HL-60 (cell line): Measurements from ENCODE around the gene GCNT2.

ENCODE experiments used
- DNase-seq, 2 experiments: peaks; one replicate each; pipeline ENCODE4 v3.0.0-alpha.2; 2010 to 2020; ENCODE audit warnings: low read depth in 1 of 2, low spot score in 1 of 2
- H3K27ac ChIP-seq: fragments of 250-450 bp; sonication (Bioruptor Pico); replicated peaks from 2 replicates; pipeline ENCODE4 v1.5.1; 2020; ENCODE audit warnings: mild to moderate bottlenecking, moderate library complexity
- H3K27me3 ChIP-seq: fragments of 250-450 bp; sonication (Bioruptor Pico); 2 replicates; pipeline ENCODE4 v1.5.1; 2021; ENCODE audit warnings: mild to moderate bottlenecking, moderate library complexity; ENCODE audit not compliant: insufficient read depth, poor library complexity, severe bottlenecking
- H3K4me3 ChIP-seq: replicated peaks from 2 replicates; pipeline ENCODE4 v1.5.1; 2011; ENCODE audit warnings: mild to moderate bottlenecking, control low read depth, low read length; ENCODE audit not compliant: insufficient read depth
- GABPA ChIP-seq: IDR thresholded peaks from 2 replicates; pipeline ENCODE4 v1.6.1; 2012; ENCODE audit warnings: low read depth
- POLR2AphosphoS5 ChIP-seq: IDR thresholded peaks from 2 replicates; pipeline ENCODE4 v1.6.1; 2012; ENCODE audit warnings: low read depth
- SPI1 ChIP-seq: IDR thresholded peaks from 2 replicates; pipeline ENCODE4 v1.6.1; 2012; ENCODE audit warnings: low read depth, mild to moderate bottlenecking, borderline replicate concordance
- TF ChIP-seq, protein P1 (sequence below): IDR thresholded peaks from one replicate; pipeline ENCODE4 v1.5.1; 2011; ENCODE audit warnings: low read length, control low read depth, inconsistent platforms; ENCODE audit not compliant: insufficient read depth
- TF ChIP-seq, protein P2 (sequence below): IDR thresholded peaks from 2 replicates; pipeline ENCODE4 v1.6.1; 2012; ENCODE audit warnings: low read depth; ENCODE audit not compliant: insufficient replicate concordance

Gene GCNT2

DNA sequence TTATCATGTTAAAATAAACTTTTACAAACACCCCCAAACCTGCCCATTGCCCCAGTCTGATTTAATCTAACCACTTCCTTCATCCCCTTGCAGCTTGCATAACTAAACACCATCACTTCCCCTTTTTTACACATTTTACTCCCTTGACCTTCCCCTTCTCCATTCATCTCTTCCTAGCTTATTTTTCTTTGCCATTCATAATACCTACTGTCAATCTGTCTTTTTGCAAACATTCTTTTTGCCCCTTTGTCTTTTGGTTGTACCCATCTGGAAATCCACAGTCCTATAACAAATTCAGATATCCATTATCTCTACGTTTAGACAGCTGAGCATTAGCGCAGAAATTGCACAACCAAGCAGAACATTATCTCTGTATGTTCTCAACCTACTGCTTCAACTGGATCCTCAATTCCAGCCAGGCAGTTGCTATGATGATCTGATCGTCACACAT lies 122.1 kb downstream of the GCNT2 start:
- DNase-seq, result peak; percentile 77 to 79
- H3K4me3 ChIP-seq, result no peak overlapping the region
- TF ChIP-seq POLR2AphosphoS5 (peak; percentile 74), SPI1 (peak; percentile 100), GABPA (peak; percentile 45; the same call in 1 of the 2 replicates)
- TF ChIP-seq, protein P1, sequence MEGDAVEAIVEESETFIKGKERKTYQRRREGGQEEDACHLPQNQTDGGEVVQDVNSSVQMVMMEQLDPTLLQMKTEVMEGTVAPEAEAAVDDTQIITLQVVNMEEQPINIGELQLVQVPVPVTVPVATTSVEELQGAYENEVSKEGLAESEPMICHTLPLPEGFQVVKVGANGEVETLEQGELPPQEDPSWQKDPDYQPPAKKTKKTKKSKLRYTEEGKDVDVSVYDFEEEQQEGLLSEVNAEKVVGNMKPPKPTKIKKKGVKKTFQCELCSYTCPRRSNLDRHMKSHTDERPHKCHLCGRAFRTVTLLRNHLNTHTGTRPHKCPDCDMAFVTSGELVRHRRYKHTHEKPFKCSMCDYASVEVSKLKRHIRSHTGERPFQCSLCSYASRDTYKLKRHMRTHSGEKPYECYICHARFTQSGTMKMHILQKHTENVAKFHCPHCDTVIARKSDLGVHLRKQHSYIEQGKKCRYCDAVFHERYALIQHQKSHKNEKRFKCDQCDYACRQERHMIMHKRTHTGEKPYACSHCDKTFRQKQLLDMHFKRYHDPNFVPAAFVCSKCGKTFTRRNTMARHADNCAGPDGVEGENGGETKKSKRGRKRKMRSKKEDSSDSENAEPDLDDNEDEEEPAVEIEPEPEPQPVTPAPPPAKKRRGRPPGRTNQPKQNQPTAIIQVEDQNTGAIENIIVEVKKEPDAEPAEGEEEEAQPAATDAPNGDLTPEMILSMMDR, result no peak
- TF ChIP-seq, protein P2, sequence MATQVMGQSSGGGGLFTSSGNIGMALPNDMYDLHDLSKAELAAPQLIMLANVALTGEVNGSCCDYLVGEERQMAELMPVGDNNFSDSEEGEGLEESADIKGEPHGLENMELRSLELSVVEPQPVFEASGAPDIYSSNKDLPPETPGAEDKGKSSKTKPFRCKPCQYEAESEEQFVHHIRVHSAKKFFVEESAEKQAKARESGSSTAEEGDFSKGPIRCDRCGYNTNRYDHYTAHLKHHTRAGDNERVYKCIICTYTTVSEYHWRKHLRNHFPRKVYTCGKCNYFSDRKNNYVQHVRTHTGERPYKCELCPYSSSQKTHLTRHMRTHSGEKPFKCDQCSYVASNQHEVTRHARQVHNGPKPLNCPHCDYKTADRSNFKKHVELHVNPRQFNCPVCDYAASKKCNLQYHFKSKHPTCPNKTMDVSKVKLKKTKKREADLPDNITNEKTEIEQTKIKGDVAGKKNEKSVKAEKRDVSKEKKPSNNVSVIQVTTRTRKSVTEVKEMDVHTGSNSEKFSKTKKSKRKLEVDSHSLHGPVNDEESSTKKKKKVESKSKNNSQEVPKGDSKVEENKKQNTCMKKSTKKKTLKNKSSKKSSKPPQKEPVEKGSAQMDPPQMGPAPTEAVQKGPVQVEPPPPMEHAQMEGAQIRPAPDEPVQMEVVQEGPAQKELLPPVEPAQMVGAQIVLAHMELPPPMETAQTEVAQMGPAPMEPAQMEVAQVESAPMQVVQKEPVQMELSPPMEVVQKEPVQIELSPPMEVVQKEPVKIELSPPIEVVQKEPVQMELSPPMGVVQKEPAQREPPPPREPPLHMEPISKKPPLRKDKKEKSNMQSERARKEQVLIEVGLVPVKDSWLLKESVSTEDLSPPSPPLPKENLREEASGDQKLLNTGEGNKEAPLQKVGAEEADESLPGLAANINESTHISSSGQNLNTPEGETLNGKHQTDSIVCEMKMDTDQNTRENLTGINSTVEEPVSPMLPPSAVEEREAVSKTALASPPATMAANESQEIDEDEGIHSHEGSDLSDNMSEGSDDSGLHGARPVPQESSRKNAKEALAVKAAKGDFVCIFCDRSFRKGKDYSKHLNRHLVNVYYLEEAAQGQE, result no peak
- H3K27ac ChIP-seq, result peak overlapping the region; percentile 74
- H3K27me3 ChIP-seq, result no peaks in the 10 kb centered on the region

DNA sequence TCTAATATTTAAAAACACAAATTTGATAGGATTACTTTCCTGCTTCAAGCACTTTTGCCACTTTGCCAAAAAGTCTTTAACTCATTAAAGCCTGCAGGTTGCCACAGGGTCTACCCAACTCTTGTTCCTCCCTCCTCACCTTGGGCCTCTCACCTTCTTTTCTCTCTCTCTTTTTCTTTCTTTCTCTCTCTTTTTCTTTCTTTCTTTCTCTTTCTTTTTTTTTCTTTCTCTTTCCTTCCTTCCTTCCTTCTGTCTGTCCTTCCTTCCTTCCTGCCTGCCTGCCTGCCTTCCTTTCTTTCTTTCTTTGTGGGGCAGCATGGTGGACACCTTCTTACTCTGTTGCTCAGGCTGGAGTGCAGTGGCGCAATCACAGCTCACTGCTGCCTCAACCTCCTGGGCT lies 123.1 kb downstream of the GCNT2 start:
- no peak for DNase-seq
- Histone ChIP-seq H3K4me3 (no peak overlapping the region), H3K27me3 (no peaks in the 10 kb centered on the region), H3K27ac (peak overlapping the region; percentile 74)
- TF ChIP-seq, protein P2, result no peak
- no peak for TF ChIP-seq SPI1

DNA sequence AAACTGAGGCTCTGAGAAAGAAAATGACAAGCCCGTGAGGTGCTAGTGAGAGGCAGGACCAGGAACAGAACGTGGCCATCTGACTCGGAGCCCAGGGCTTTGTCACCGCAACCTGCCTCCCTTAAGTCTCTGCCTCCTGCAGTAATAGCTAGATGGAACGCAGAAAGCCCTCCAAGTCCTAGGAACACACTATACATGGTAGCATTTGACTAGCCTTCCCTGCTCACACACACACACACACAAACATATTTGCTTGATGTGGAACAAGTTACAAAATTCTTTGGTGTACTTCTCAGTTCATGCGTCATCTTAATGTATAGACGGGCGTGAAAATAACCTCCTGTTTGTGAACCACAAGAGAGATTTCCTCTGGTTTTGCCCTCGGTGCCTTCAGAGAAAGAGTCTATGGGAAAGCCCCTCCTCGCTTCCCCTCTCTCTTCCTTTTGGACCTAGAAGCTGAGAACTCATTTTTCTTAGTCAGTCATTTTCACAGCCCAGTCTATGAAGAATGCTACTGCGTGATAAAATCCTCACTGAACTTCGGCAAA lies 134.4 kb downstream of the GCNT2 start:
- TF ChIP-seq, protein P1, result no peak
- TF ChIP-seq, protein P2, result no peak
- TF ChIP-seq GABPA (no peak), SPI1 (no peak), POLR2AphosphoS5 (no peak)
- peak in 1 of 2 experiments; percentile 3 for DNase-seq
- Histone ChIP-seq H3K4me3 (no peak overlapping the region), H3K27me3 (no peaks in the 10 kb centered on the region), H3K27ac (no peak overlapping the region)
